ENCODE data around the gene ABCF2.

DNA sequence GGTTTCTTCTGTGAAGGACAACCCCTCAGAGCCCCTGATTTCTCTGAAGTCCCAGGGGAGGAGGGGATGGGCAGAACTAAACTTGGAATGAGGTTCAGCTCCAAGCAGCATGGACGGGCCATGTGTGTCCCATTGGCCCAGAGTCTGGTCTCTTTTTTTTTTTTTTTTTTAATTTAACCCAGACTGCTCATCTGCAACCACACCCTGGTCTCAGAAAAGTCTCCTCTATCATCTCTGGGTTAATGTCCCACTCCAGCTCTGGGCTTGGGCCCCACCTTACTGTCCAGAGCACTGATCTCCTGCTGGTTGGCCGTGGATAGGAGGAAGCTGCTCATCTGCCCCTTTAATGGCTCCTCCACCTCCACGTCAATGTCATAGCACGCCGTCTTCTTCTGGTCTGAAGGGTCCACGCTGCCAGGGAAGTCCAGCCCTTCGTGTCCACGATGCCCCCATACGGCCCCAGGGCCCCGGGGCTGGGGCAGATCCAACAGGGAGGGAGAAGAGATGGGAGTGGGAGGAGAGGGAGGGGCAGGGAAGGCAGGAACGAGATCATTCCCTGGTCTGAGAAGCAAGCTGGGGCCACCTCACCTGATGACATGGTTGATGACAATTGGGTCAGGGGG, 12.9 kb upstream of the ABCF2 start:
- TF ChIP-seq POLR2AphosphoS5 (IDR thresholded peaks at IDR 0.05) (no peak), EP300 (IDR thresholded peaks at IDR 0.05) (no peak), POLR2A (IDR thresholded peaks at IDR 0.05) (no peak)
- TF ChIP-seq, protein P1, sequence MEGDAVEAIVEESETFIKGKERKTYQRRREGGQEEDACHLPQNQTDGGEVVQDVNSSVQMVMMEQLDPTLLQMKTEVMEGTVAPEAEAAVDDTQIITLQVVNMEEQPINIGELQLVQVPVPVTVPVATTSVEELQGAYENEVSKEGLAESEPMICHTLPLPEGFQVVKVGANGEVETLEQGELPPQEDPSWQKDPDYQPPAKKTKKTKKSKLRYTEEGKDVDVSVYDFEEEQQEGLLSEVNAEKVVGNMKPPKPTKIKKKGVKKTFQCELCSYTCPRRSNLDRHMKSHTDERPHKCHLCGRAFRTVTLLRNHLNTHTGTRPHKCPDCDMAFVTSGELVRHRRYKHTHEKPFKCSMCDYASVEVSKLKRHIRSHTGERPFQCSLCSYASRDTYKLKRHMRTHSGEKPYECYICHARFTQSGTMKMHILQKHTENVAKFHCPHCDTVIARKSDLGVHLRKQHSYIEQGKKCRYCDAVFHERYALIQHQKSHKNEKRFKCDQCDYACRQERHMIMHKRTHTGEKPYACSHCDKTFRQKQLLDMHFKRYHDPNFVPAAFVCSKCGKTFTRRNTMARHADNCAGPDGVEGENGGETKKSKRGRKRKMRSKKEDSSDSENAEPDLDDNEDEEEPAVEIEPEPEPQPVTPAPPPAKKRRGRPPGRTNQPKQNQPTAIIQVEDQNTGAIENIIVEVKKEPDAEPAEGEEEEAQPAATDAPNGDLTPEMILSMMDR (IDR thresholded peaks at IDR 0.05): no peak

Data from gastroesophageal sphincter (tissue), 3 donors.